K562 (cell line): ENCODE measurements around the gene PAX8. TPM values are rescaled to one million over a fixed set of nuclear protein-coding genes. Genes with fewer than 3 reads are reported as not detected.

Experiments
- BRF1 ChIP-seq: IDR thresholded peaks from 3 replicates; pipeline ENCODE4 v1.6.1; 2011; ENCODE audit warnings: borderline replicate concordance, mild to moderate bottlenecking; ENCODE audit not compliant: insufficient read length; ENCODE audit errors: extremely low read depth
- DPF2 ChIP-seq: fragments of 450-650 bp; IDR thresholded peaks from 2 replicates; pipeline ENCODE4 v1.6.1; 2016
- HDAC2 ChIP-seq: fragments of 450-650 bp; IDR thresholded peaks from 2 replicates; pipeline ENCODE4 v1.6.1; 2016; ENCODE audit warnings: mild to moderate bottlenecking
- KLF1 ChIP-seq: fragments of 450-650 bp; IDR thresholded peaks from 2 replicates; pipeline ENCODE4 v1.6.1; 2016; ENCODE audit warnings: missing genetic modification characterization, missing compliant biosample characterization
- LARP7 ChIP-seq: fragments of 450-650 bp; IDR thresholded peaks from 2 replicates; pipeline ENCODE4 v1.6.1; 2016
- RBM15 ChIP-seq: fragments of 200-400 bp; formaldehyde crosslinking; IDR thresholded peaks from 2 replicates; pipeline ENCODE4 v1.6.1; 2018; ENCODE audit warnings: mild to moderate bottlenecking, low read length, moderate library complexity; ENCODE audit not compliant: insufficient read depth
- TAL1 ChIP-seq: fragments of 450-650 bp; IDR thresholded peaks from 2 replicates; pipeline ENCODE4 v1.6.1; 2016; ENCODE audit warnings: mild to moderate bottlenecking
- TCF7 ChIP-seq: sonication (generic); IDR thresholded peaks from 2 replicates; pipeline ENCODE4 v1.6.1; 2016; ENCODE audit warnings: antibody characterized with exemption, borderline replicate concordance
- TGIF2 ChIP-seq: sonication (generic); formaldehyde crosslinking; IDR thresholded peaks from 2 replicates; pipeline ENCODE4 v1.8.1; 2022; ENCODE audit warnings: mild to moderate bottlenecking, missing genetic modification reagents, moderate library complexity
- ZNF324 ChIP-seq: fragments of 250-450 bp; sonication (Bioruptor Pico); IDR thresholded peaks from 2 replicates; pipeline ENCODE4 v1.4.0; 2020; ENCODE audit warnings: mild to moderate bottlenecking
- ZNF79 ChIP-seq: fragments of 250-450 bp; sonication (Bioruptor Pico); IDR thresholded peaks from 2 replicates; pipeline ENCODE4 v1.4.0; 2020; ENCODE audit warnings: low read depth, mild to moderate bottlenecking, moderate library complexity
- polyA plus RNA-seq, 8 experiments: library from polyadenylated mRNA; depleted of rRNA in 4 of 8; stranded (reverse) in 5 of 8; unstranded in 3 of 8; fragments of >200 nt; fragmentation: Nextera tagmentation in 2 of 8; fragmentation: Illumina TruSeq in 1 of 8; extraction: Ambion mirVana in 2 of 8; extraction: Trizol in 1 of 8; gene quantifications; 2 replicates each; pipeline versions ENCODE4 v1.2.1 to v1.2.3, GENCODE V29; 2011 to 2014; ENCODE audit warnings: inconsistent platforms in 1 of 8, missing spikeins in 1 of 8
- total RNA-seq, 7 experiments: library from RNA; depleted of rRNA in 6 of 7; stranded (reverse); fragments of >200 nt in 6 of 7; fragmentation: Illumina TruSeq in 2 of 7; extraction: Trizol in 2 of 7; gene quantifications; 2 replicates each; pipeline versions ENCODE4 v1.2.1 to v1.2.3, GENCODE V29; 2011 to 2021; ENCODE audit warnings: low replicate concordance in 1 of 7
- TF ChIP-seq, protein P1 (sequence below): fragments of 250-450 bp; sonication (Bioruptor Pico); IDR thresholded peaks from 2 replicates; pipeline ENCODE4 v1.8.0; 2022; ENCODE audit warnings: moderate library complexity, mild to moderate bottlenecking, inconsistent platforms
- TF ChIP-seq, protein P2 (sequence below): fragments of 250-450 bp; sonication (Bioruptor Pico); IDR thresholded peaks from 2 replicates; pipeline ENCODE4 v1.4.0; 2020; ENCODE audit warnings: mild to moderate bottlenecking, moderate library complexity
- TF ChIP-seq, protein P3 (sequence below), 3 experiments: IDR thresholded peaks in 2 of 3; conservative IDR thresholded peaks in 1 of 3; 2 replicates each; pipeline ENCODE4 v1.5.1; 2011 to 2012; ENCODE audit warnings: low read length in 3 of 3, mild to moderate bottlenecking in 3 of 3, control low read depth in 2 of 3, improper control_type of control experiment in 1 of 3, inconsistent platforms in 1 of 3, low read depth in 1 of 3, mixed read lengths in 1 of 3, moderate library complexity in 1 of 3; ENCODE audit not compliant: insufficient read depth in 2 of 3
- TF ChIP-seq, protein P4 (sequence below): sonication (generic); formaldehyde crosslinking; IDR thresholded peaks from 2 replicates; pipeline ENCODE4 v1.8.0; 2022; ENCODE audit warnings: mild to moderate bottlenecking, missing genetic modification reagents, borderline replicate concordance
- TF ChIP-seq, protein P5 (sequence below): fragments of 450-650 bp; formaldehyde crosslinking; IDR thresholded peaks from 2 replicates; pipeline ENCODE4 v1.4.0; 2020; ENCODE audit warnings: mild to moderate bottlenecking, moderate library complexity
- TF ChIP-seq, protein P6 (sequence below): fragments of 250-450 bp; sonication (Bioruptor Pico); IDR thresholded peaks from 2 replicates; pipeline ENCODE4 v1.8.0; 2022; ENCODE audit warnings: inconsistent platforms, mild to moderate bottlenecking, moderate library complexity, borderline replicate concordance

The PAX8 gene
- total and polyA plus RNA-seq, 9 of the 15 experiments (the other 6 are each of a cell fraction or from before 2014, with no cell fraction given), result 0.13 to 2.1 (median 0.51) TPM

DNA sequence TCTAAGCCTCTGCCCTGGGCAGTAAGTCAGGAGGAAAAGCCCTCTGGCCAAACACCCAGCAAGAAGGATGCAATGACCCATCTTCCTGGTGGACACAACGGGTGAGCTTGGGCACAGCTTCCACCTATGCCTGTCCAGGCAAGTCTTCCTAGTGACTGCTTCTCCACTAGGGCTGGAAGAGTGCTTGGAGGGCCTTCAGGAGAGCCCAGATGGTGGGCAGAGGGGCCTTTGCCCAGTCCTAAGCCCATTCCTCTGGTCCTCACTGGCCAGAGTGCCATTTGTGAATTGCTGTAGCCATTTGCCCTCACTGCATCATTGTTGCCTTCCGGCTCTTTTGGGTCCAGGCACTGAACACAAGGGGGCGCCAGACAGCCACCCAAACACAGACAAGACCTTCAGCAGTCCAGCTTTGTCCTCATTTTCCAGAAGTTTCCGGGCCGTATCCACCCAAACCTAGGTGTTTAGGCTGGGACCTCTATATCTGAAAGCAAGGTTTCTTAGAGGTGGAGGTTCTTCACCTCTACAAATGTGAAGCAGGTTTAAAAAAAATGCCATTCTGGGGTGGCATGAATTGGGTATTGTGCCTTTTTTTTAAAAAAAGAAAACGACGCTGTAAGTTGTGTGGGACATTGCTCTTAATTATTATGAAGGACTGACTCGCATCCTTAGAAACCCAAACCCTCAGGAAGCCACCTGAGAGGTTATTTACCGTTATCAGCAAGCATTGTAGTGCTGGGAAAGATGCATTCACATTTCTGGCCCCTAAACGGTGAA, 29.5 kb downstream of the PAX8 start (continued):
- TF ChIP-seq, protein P1, sequence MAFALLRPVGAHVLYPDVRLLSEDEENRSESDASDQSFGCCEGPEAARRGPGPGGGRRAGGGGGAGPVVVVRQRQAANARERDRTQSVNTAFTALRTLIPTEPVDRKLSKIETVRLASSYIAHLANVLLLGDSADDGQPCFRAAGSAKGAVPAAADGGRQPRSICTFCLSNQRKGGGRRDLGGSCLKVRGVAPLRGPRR, result no peak
- no peak for TF ChIP-seq ZNF79 (CRISPR knock-in tag)
- no peak for TF ChIP-seq LARP7
- TF ChIP-seq, protein P2, sequence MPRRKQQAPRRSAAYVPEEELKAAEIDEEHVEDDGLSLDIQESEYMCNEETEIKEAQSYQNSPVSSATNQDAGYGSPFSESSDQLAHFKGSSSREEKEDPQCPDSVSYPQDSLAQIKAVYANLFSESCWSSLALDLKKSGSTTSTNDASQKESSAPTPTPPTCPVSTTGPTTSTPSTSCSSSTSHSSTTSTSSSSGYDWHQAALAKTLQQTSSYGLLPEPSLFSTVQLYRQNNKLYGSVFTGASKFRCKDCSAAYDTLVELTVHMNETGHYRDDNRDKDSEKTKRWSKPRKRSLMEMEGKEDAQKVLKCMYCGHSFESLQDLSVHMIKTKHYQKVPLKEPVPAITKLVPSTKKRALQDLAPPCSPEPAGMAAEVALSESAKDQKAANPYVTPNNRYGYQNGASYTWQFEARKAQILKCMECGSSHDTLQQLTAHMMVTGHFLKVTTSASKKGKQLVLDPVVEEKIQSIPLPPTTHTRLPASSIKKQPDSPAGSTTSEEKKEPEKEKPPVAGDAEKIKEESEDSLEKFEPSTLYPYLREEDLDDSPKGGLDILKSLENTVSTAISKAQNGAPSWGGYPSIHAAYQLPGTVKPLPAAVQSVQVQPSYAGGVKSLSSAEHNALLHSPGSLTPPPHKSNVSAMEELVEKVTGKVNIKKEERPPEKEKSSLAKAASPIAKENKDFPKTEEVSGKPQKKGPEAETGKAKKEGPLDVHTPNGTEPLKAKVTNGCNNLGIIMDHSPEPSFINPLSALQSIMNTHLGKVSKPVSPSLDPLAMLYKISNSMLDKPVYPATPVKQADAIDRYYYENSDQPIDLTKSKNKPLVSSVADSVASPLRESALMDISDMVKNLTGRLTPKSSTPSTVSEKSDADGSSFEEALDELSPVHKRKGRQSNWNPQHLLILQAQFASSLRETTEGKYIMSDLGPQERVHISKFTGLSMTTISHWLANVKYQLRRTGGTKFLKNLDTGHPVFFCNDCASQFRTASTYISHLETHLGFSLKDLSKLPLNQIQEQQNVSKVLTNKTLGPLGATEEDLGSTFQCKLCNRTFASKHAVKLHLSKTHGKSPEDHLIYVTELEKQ, result no peak
- TF ChIP-seq, protein P3, sequence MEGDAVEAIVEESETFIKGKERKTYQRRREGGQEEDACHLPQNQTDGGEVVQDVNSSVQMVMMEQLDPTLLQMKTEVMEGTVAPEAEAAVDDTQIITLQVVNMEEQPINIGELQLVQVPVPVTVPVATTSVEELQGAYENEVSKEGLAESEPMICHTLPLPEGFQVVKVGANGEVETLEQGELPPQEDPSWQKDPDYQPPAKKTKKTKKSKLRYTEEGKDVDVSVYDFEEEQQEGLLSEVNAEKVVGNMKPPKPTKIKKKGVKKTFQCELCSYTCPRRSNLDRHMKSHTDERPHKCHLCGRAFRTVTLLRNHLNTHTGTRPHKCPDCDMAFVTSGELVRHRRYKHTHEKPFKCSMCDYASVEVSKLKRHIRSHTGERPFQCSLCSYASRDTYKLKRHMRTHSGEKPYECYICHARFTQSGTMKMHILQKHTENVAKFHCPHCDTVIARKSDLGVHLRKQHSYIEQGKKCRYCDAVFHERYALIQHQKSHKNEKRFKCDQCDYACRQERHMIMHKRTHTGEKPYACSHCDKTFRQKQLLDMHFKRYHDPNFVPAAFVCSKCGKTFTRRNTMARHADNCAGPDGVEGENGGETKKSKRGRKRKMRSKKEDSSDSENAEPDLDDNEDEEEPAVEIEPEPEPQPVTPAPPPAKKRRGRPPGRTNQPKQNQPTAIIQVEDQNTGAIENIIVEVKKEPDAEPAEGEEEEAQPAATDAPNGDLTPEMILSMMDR (IDR thresholded peaks at IDR 0.05 in 2 of 3, conservative IDR thresholded peaks at IDR 0.05 in 1 of 3; ENCODE audit: insufficient read depth in 2 of 3, low read depth in 1 of 3, low read length in 3 of 3), result peak; percentile 87 to 91 (median 88)
- TF ChIP-seq TCF7, result no peak
- TF ChIP-seq ZNF324 (CRISPR knock-in tag), result no peak
- no peak for TF ChIP-seq BRF1
- no peak for TF ChIP-seq KLF1 (tag)
- TF ChIP-seq, protein P4, sequence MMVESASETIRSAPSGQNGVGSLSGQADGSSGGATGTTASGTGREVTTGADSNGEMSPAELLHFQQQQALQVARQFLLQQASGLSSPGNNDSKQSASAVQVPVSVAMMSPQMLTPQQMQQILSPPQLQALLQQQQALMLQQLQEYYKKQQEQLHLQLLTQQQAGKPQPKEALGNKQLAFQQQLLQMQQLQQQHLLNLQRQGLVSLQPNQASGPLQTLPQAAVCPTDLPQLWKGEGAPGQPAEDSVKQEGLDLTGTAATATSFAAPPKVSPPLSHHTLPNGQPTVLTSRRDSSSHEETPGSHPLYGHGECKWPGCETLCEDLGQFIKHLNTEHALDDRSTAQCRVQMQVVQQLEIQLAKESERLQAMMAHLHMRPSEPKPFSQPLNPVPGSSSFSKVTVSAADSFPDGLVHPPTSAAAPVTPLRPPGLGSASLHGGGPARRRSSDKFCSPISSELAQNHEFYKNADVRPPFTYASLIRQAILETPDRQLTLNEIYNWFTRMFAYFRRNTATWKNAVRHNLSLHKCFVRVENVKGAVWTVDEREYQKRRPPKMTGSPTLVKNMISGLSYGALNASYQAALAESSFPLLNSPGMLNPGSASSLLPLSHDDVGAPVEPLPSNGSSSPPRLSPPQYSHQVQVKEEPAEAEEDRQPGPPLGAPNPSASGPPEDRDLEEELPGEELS, result no peak
- no peak for TF ChIP-seq TGIF2
- TF ChIP-seq, protein P5, sequence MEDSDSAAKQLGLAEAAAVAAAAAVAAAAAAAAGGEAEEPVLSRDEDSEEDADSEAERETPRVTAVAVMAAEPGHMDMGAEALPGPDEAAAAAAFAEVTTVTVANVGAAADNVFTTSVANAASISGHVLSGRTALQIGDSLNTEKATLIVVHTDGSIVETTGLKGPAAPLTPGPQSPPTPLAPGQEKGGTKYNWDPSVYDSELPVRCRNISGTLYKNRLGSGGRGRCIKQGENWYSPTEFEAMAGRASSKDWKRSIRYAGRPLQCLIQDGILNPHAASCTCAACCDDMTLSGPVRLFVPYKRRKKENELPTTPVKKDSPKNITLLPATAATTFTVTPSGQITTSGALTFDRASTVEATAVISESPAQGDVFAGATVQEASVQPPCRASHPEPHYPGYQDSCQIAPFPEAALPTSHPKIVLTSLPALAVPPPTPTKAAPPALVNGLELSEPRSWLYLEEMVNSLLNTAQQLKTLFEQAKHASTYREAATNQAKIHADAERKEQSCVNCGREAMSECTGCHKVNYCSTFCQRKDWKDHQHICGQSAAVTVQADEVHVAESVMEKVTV (CRISPR knock-in tag), result peak; percentile 50; the same call in 1 of the 2 replicates
- TF ChIP-seq DPF2, result no peak
- TF ChIP-seq, protein P6, sequence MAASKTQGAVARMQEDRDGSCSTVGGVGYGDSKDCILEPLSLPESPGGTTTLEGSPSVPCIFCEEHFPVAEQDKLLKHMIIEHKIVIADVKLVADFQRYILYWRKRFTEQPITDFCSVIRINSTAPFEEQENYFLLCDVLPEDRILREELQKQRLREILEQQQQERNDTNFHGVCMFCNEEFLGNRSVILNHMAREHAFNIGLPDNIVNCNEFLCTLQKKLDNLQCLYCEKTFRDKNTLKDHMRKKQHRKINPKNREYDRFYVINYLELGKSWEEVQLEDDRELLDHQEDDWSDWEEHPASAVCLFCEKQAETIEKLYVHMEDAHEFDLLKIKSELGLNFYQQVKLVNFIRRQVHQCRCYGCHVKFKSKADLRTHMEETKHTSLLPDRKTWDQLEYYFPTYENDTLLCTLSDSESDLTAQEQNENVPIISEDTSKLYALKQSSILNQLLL (CRISPR knock-in tag), result no peak
- TF ChIP-seq TAL1, result no peak
- TF ChIP-seq HDAC2, result no peak
- TF ChIP-seq RBM15, result no peak
